GM13977 (cell line): ENCODE measurements around the gene MARK2.

Experiments used
- DNase-seq: peaks from one replicate; pipeline ENCODE4 v3.0.0; 2012; ENCODE audit warnings: low spot score
- in situ Hi-C: fragments of 300-500 bp; cut with MboI; formaldehyde crosslinking; loops from one replicate; pipeline ENCODE4 v1.12.0; 2022; ENCODE audit warnings: low sequenced_read_pairs, low pct_unique_long_range_greater_than_20kb, mixed read lengths, inconsistent platforms; ENCODE audit not compliant: unreplicated experiment
- TF ChIP-seq, protein P1 (sequence below): IDR thresholded peaks from 2 replicates; pipeline ENCODE4 v1.5.1; 2012; ENCODE audit warnings: mild to moderate bottlenecking, control low read depth; ENCODE audit not compliant: insufficient read depth; ENCODE audit errors: extremely low read depth, missing control alignments

MARK2 gene

DNA sequence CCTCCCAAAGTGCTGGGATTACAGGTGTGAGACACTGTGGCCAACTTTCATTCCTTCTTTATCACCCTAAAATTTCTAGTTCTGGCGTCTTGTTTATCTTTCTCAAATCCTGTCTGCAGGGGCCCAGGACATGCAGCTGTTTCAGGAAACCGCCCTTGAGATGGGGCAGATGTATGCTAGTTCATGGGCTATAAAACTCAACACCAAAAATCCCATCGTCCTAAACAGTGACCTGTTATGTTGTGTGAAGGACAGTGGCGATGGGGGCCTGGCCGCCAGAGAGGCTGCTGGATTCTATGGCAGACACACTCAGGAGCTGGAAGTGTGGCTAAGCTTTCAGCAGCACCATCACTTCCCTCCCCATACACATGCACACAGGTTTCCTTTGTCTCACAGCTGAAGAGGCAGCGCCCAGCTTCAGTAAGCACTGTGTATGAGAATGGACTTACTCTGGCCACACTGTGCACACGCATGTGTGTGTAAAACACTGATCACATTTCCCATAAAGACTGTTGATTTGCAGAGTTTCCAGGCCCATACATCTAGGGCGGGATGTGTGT, 36.7 kb downstream of the MARK2 start:
- no peak for DNase-seq
- TF ChIP-seq, protein P1, sequence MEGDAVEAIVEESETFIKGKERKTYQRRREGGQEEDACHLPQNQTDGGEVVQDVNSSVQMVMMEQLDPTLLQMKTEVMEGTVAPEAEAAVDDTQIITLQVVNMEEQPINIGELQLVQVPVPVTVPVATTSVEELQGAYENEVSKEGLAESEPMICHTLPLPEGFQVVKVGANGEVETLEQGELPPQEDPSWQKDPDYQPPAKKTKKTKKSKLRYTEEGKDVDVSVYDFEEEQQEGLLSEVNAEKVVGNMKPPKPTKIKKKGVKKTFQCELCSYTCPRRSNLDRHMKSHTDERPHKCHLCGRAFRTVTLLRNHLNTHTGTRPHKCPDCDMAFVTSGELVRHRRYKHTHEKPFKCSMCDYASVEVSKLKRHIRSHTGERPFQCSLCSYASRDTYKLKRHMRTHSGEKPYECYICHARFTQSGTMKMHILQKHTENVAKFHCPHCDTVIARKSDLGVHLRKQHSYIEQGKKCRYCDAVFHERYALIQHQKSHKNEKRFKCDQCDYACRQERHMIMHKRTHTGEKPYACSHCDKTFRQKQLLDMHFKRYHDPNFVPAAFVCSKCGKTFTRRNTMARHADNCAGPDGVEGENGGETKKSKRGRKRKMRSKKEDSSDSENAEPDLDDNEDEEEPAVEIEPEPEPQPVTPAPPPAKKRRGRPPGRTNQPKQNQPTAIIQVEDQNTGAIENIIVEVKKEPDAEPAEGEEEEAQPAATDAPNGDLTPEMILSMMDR, result no peak
- in situ Hi-C loops, result no loop called here

GRCh38 chr11:63876616-63877015, 37.7 kb downstream of the MARK2 start:
- no peak for DNase-seq
- in situ Hi-C loops, result no loop called here
- TF ChIP-seq, protein P1, result no peak

DNA sequence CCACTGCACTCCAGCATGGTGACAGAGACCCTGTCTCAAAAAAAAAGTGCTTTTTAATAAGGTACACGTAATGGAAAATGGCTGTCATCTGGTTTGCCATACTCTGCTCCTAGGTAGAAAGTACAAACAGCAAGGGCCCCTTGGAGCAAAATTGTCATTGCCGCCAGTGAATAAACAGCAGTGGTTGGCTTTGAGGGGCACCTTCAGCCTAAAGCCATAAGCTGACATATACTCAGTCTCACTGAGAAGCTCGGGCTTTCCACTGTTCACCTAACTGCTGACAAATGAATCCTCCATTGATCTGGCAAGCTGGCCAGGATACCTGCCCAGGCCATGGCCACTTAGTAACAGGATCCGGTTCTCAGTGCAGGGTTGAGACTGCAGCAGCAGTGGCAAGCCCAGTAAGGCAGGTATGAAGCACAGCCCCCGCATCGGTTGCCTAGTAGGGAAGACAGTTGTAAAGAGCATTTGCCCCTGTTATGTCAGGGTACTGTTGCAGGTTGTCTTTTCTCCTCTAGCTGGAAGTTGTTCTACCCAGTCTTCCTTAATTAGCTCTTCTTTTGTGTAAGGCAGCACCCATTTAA, 38.8 kb downstream of the MARK2 start:
- TF ChIP-seq, protein P1, result no peak
- no peak for DNase-seq

DNA sequence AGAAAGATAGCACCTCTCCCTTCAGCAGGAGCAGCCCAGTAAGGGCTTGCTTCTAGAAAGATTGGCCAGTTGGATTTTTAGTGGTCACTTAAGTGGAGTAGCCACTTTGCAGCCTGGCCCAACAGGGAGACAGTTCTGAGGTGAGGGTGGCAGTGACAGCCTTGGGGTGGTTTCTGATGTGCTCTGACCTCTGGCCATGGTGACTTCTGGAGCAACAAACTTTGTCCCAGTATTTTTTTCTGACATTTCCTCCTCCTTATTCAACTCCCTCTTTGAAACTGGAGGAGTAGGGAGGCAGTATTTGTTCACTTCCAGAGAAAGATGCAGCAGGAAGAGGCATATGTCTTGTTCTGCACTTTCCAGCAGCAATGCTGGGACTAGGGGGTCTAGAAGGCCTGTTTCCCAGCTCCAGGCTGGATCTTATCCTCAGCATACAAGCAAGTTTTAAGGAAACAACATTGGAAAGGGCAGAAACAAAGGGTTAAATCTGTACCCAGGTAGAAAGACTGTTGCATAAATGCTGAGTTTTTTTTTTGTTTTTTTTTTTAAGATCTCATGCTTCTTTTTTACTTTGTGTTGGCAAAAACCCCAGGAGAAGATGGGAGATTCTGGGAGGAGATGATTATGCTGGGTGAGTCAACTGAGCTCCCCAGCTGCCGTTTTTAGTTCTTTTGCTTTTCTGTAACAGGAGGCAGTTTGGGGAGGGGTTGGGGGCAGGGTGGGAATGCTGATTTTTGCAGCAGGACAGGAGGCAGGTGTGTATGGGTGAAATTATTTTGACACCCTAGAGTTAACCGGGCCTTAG, 40.9 kb downstream of the MARK2 start:
- no peak for DNase-seq
- TF ChIP-seq, protein P1, result no peak

More for the DNA sequence above, 38.8 kb downstream of the MARK2 start:
- in situ Hi-C loops, result no loop called here

DNA sequence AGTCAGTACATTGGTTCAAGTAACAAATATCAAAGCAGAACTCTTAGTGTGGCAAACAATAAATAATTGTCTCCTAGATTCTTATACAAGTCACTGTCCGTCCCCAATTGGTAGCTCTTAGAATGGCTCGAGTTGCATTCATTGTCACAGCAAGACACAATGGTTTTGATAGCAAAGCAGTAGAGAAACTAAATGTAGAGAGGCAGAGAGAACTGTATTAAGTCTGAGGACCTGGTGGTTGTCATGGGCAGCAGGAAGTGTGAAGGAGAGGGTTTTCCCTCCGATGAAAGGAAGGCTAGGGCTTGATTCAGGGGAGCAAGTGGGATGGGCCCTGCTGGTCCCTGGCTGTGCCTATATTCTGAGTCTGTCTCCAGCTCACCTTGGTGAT, 41.5 kb downstream of the MARK2 start:
- in situ Hi-C loops, result no loop called here
- TF ChIP-seq, protein P1, result no peak
- no peak for DNase-seq

More for the DNA sequence above, 40.9 kb downstream of the MARK2 start:
- in situ Hi-C loops, result no loop called here

DNA sequence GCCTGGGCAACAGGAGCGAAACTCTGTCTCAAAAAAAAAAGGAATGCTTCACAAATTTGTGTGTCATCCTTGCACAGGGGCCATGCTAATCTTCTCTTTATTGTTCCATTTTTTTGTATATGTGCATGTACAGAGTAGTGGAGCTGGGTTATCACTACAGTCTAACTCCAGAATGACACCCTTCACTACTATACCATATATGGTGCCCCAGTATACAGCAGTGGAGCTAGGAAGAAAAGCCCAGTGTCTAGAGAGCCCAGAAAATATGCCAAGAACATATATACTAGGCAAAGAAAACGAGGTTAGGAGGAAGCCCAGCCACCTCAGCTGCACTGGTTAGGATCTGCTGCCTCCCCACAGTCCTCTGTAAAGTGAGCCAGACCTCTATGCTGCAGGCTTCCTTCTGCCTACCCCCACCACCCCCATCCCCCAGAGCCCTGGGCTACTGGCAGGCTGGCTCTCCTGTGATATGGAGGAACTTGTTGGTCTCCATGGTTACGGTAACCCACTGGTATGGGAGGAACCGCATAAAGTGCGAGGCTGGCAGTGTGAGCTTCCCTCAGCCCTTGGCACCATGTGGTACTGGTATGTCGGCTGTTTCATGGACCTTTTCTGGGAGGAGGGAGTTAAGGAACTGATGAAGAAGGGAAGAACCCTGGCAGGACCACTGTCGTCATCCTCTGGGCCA, 43.8 kb downstream of the MARK2 start:
- DNase-seq, result no peak
- in situ Hi-C loops, result no loop called here
- TF ChIP-seq, protein P1, result no peak
